ENCODE measurements around the gene SEPTIN12.

The SEPTIN12 gene

GRCh38 chr16:4749700-4750257 lies 38.4 kb downstream of the SEPTIN12 start:
- Histone ChIP-seq H4K20me1 (ENCODE audit: insufficient read depth, low read length) (peaks cover 3% of the 10 kb centered on the region; the same call in 1 of the 2 replicates), H3K9me3 (ENCODE audit: insufficient read depth, low read length, severe bottlenecking) (no peaks in the 10 kb centered on the region), H3K9ac (ENCODE audit: low read depth, low read length) (no peak overlapping the region), H3K27me3 (ENCODE audit: insufficient read depth, low read length, poor library complexity) (no peaks in the 10 kb centered on the region), H3K79me2 (ENCODE audit: insufficient read depth, low read length) (no peaks in the 10 kb centered on the region), H3K4me1 (ENCODE audit: insufficient read depth, low read length) (no peaks in the 10 kb centered on the region), H3K4me3 (ENCODE audit: low read depth in 1 of 2, low read length in 2 of 2) (no peak overlapping the region), H3K4me2 (ENCODE audit: insufficient read depth, low read length) (no peak overlapping the region), H3K27ac (ENCODE audit: low read length) (no peak overlapping the region), H2AFZ (ENCODE audit: low read depth, low read length) (no peak overlapping the region), H3K36me3 (ENCODE audit: insufficient read depth, low read length) (peaks cover 44% of the 10 kb centered on the region)
- no peak for TF ChIP-seq CTCF (IDR thresholded peaks at IDR 0.05; ENCODE audit: borderline replicate concordance, extremely low read depth, low read length, poor library complexity, severe bottlenecking)
- TF ChIP-seq EZH2 (IDR thresholded peaks at IDR 0.05; ENCODE audit: borderline replicate concordance, low read depth, low read length, severe bottlenecking), result no peak
- ATAC-seq (ENCODE audit: insufficient read depth, low read depth) (no peak), DNase-seq (no peak)

GRCh38 chr16:4748682-4749411 lies 39.3 kb downstream of the SEPTIN12 start:
- no peaks in the 10 kb centered on the region for H3K27me3 ChIP-seq (ENCODE audit: insufficient read depth, low read length, poor library complexity)
- H4K20me1 ChIP-seq (ENCODE audit: insufficient read depth, low read length), result peaks cover 3% of the 10 kb centered on the region; the same call in 1 of the 2 replicates
- no peak overlapping the region for H3K9ac ChIP-seq (ENCODE audit: low read depth, low read length)
- H3K4me2 ChIP-seq (ENCODE audit: insufficient read depth, low read length), result no peak overlapping the region
- no peaks in the 10 kb centered on the region for H3K9me3 ChIP-seq (ENCODE audit: insufficient read depth, low read length, severe bottlenecking)
- no peak overlapping the region for H3K4me3 ChIP-seq (ENCODE audit: low read depth in 1 of 2, low read length in 2 of 2)
- H3K27ac ChIP-seq (ENCODE audit: low read length), result no peak overlapping the region
- no peak for ATAC-seq (ENCODE audit: insufficient read depth, low read depth)
- no peak for TF ChIP-seq EZH2 (IDR thresholded peaks at IDR 0.05; ENCODE audit: borderline replicate concordance, low read depth, low read length, severe bottlenecking)
- TF ChIP-seq CTCF (IDR thresholded peaks at IDR 0.05; ENCODE audit: borderline replicate concordance, extremely low read depth, low read length, poor library complexity, severe bottlenecking), result no peak
- no peak overlapping the region for H2AFZ ChIP-seq (ENCODE audit: low read depth, low read length)
- H3K79me2 ChIP-seq (ENCODE audit: insufficient read depth, low read length), result no peaks in the 10 kb centered on the region
- peaks cover 39% of the 10 kb centered on the region for H3K36me3 ChIP-seq (ENCODE audit: insufficient read depth, low read length)
- DNase-seq, result no peak
- H3K4me1 ChIP-seq (ENCODE audit: insufficient read depth, low read length), result no peaks in the 10 kb centered on the region

- Histone ChIP-seq H3K79me2 (ENCODE audit: insufficient read depth, low read length) (no peaks in the 10 kb centered on the region), H3K27ac (ENCODE audit: low read length) (no peak overlapping the region), H2AFZ (ENCODE audit: low read depth, low read length) (no peak overlapping the region), H3K9ac (ENCODE audit: low read depth, low read length) (no peak overlapping the region), H3K4me3 (ENCODE audit: low read depth in 1 of 2, low read length in 2 of 2) (no peak overlapping the region), H4K20me1 (ENCODE audit: insufficient read depth, low read length) (peaks cover 3% of the 10 kb centered on the region; the same call in 1 of the 2 replicates), H3K4me2 (ENCODE audit: insufficient read depth, low read length) (no peak overlapping the region), H3K9me3 (ENCODE audit: insufficient read depth, low read length, severe bottlenecking) (no peaks in the 10 kb centered on the region), H3K27me3 (ENCODE audit: insufficient read depth, low read length, poor library complexity) (no peaks in the 10 kb centered on the region), H3K4me1 (ENCODE audit: insufficient read depth, low read length) (no peaks in the 10 kb centered on the region), H3K36me3 (ENCODE audit: insufficient read depth, low read length) (peaks cover 31% of the 10 kb centered on the region)
- DNase-seq (no peak), ATAC-seq (ENCODE audit: insufficient read depth, low read depth) (no peak)
- no peak for TF ChIP-seq EZH2 (IDR thresholded peaks at IDR 0.05; ENCODE audit: borderline replicate concordance, low read depth, low read length, severe bottlenecking)
- no peak for TF ChIP-seq CTCF (IDR thresholded peaks at IDR 0.05; ENCODE audit: borderline replicate concordance, extremely low read depth, low read length, poor library complexity, severe bottlenecking)
These were observed 40.1 kb downstream of the SEPTIN12 start for GRCh38 chr16:4747906-4748681.
